ENCODE results near the gene COPS2. TPM values are rescaled to one million over a fixed set of nuclear protein-coding genes. Genes with fewer than 3 reads are reported as not detected.
A peak's percentile ranks its signal among the peaks of the same experiment; 100 is the strongest.
"Not testable (repeated sequence)": the region's sequence is repeated elsewhere in the genome, so short reads cannot be mapped to it uniquely, and the experiment has no call there.

COPS2 gene
- total RNA-seq: 15.9 TPM

- DNase-seq (ENCODE audit: low read depth in 2 of 3, low spot score in 2 of 3): peak; percentile 82 to 99 (median 97)
Observed at GRCh38 chr15:49155110-49155833, at the start of gene COPS2. COPS2 (minus strand) TSS chr15:49155599; CDS start chr15:49155578, 21 bp downstream.

- no peak for DNase-seq (ENCODE audit: low read depth in 2 of 3, low spot score in 2 of 3)
Observed at GRCh38 chr15:49200347-49200746, 44.9 kb upstream of the COPS2 start.

- DNase-seq (ENCODE audit: low read depth in 2 of 3, low spot score in 2 of 3): no peak
Observed at GRCh38 chr15:49199666-49200065, 44.3 kb upstream of the COPS2 start.

- DNase-seq (ENCODE audit: low read depth in 2 of 3, low spot score in 2 of 3): no peak
Observed at GRCh38 chr15:49196856-49197255, 41.5 kb upstream of the COPS2 start.

GRCh38 chr15:49191892-49192291 lies 36.5 kb upstream of the COPS2 start:
- DNase-seq (ENCODE audit: low read depth in 2 of 3, low spot score in 2 of 3): no peak

- DNase-seq (ENCODE audit: low read depth in 2 of 3, low spot score in 2 of 3): peak in 1 of 3 donors; percentile 62
Observed at GRCh38 chr15:49190586-49190985, 35.2 kb upstream of the COPS2 start.

GRCh38 chr15:49189631-49190030 lies 34.2 kb upstream of the COPS2 start:
- DNase-seq (ENCODE audit: low read depth in 2 of 3, low spot score in 2 of 3): no peak

GRCh38 chr15:49188933-49189332 lies 33.5 kb upstream of the COPS2 start:
- DNase-seq (ENCODE audit: low read depth in 2 of 3, low spot score in 2 of 3): no peak

- DNase-seq (ENCODE audit: low read depth in 2 of 3, low spot score in 2 of 3): no peak
Observed at GRCh38 chr15:49187549-49188245, 32.3 kb upstream of the COPS2 start.

GRCh38 chr15:49185473-49185872 lies 30.1 kb upstream of the COPS2 start:
- no peak for DNase-seq (ENCODE audit: low read depth in 2 of 3, low spot score in 2 of 3)

GRCh38 chr15:49183741-49184140 lies 28.3 kb upstream of the COPS2 start:
- DNase-seq (ENCODE audit: low read depth in 2 of 3, low spot score in 2 of 3): not testable (repeated sequence)

GRCh38 chr15:49182128-49182527 lies 26.7 kb upstream of the COPS2 start:
- no peak for DNase-seq (ENCODE audit: low read depth in 2 of 3, low spot score in 2 of 3)

GRCh38 chr15:49179433-49180190 lies 24.2 kb upstream of the COPS2 start:
- no peak for DNase-seq (ENCODE audit: low read depth in 2 of 3, low spot score in 2 of 3)

GRCh38 chr15:49178497-49178896 lies 23.1 kb upstream of the COPS2 start:
- no peak for DNase-seq (ENCODE audit: low read depth in 2 of 3, low spot score in 2 of 3)

GRCh38 chr15:49175582-49176397 lies 20.4 kb upstream of the COPS2 start:
- not testable (repeated sequence) for DNase-seq (ENCODE audit: low read depth in 2 of 3, low spot score in 2 of 3)

GRCh38 chr15:49174902-49175301 lies 19.5 kb upstream of the COPS2 start:
- DNase-seq (ENCODE audit: low read depth in 2 of 3, low spot score in 2 of 3): no peak

- no peak for DNase-seq (ENCODE audit: low read depth in 2 of 3, low spot score in 2 of 3)
Observed at GRCh38 chr15:49171790-49172189, 16.4 kb upstream of the COPS2 start.

GRCh38 chr15:49169880-49170597 lies 14.6 kb upstream of the COPS2 start, which contains the start of gene GALK2:
GALK2 (plus strand) TSS chr15:49170247; CDS start chr15:49170323, 76 bp downstream.
- DNase-seq (ENCODE audit: low read depth in 2 of 3, low spot score in 2 of 3): peak; percentile 63 to 90 (median 89)

- no peak for DNase-seq (ENCODE audit: low read depth in 2 of 3, low spot score in 2 of 3)
Observed at GRCh38 chr15:49168016-49168415, 12.6 kb upstream of the COPS2 start.

- DNase-seq (ENCODE audit: low read depth in 2 of 3, low spot score in 2 of 3): no peak
Observed at GRCh38 chr15:49164865-49165264, 9.5 kb upstream of the COPS2 start.

All from hematopoietic multipotent progenitor cell (in vitro differentiated cells).